Activated CD4-positive, CD25-positive, alpha-beta regulatory T cell (primary cell): ENCODE measurements around the gene CHSY1.
A peak's percentile ranks its signal among the peaks of the same experiment; 100 is the strongest.

Source experiments
- DNase-seq, 4 experiments: peaks; one replicate each; lab custom pipeline; 2025; lab: John Stamatoyannopoulos, UW

CHSY1 gene

DNA sequence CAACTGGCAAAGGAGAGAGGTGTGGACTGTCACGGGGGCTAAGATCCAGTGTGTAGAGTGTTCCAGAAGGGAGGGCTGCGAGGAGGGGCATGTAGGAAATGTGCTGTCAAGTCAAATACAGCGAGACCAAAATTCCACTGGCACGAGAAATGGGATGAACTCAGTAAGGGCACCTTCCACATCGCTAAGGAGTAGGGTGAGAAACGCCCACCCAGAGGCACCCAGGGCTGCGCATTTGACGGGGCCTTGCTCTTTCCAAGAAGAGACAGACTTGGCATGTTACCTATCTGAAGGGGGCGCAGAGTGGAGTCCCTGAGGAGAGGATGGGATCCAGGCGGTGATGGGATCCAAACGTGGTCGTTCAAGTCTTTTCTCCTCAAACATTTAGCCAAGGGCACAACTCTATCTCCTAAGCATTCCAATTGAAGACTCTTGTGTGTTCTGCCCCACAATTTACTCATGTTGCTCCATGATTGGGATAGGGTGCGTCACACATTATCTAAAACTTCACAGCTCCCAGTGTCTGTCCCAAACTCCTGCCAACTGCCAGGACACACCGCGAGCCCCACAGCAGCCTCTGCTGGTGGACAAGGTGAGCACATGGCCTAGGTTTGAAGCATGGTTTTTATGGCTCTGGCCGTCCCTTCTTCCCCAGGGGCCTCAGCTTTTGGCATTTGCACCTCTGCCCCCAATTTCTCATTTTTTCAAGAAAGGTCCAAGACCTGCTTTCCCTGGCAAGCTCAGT, 17.8 kb upstream of the CHSY1 start:
- DNase-seq = no peak

- no peak for DNase-seq
These were observed 15.7 kb upstream of the CHSY1 start for GRCh38 chr15:101267320-101268104.

DNA sequence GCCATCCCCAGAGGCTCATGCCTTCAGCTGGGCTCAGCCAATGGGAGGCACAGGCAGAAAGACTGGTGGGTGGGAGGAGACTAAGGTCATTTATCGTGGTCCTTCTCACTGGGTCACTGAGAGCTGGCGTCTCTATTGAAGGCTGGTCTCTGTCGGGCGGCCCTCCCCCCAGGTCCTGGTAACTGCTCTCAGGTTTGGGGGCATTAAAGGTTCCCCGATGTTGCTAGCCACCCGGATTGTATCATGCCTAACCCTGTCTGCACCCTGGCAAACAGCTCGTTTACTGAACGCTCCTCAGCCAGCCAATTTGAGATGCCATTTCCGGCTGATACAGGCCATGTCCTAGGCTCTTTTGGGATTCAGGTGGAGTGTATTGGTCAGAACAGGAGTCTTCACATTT, 14.9 kb upstream of the CHSY1 start:
- no peak for DNase-seq

DNA sequence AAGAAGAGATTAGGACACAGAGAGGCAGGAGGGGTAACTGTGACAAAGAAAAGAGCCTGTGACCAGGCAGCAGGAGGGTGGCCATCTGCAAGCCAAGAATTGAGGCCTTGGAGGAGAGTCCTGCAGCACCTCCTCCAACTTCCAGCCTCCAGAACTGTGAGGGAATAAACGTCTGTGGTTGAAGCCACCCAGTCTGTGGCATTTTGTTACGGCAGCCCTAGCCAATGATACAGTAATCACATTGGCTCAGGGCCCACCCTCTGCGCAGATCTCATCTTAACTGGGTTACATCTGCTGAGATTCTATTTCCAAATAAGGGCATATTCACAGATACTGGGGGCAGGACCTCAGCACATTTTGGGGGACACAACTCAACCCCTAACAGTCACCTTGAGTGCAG, 14.2 kb upstream of the CHSY1 start:
- no peak for DNase-seq

GRCh38 chr15:101264911-101265641, 13.2 kb upstream of the CHSY1 start:
- no peak for DNase-seq

- DNase-seq = no peak
These were observed 12.2 kb upstream of the CHSY1 start for GRCh38 chr15:101264011-101264410.

DNA sequence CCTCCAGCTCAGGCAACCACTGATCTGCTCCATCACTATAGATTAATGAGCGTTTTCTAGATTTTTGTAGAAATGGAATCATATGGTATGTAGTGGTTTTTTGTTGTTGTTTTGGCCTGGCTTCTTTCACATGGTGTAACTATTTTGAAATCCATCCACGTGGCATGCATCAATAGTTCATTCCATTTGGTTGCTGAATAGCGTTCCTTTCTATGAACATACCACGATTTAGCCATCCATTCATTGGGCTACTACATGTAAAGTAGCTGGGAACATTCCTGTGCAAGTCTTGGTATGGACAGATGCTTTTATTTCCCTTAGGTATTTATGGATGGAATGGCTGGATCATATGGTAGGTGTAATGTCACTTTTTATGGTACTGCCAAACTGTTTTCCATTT, 10.7 kb upstream of the CHSY1 start:
- no peak for DNase-seq

- DNase-seq = peak in 2 of 4 experiments; percentile 3 to 14
These were observed 6.6 kb upstream of the CHSY1 start for GRCh38 chr15:101258238-101259144.

GRCh38 chr15:101256757-101257156, 4.9 kb upstream of the CHSY1 start:
- no peak for DNase-seq

DNA sequence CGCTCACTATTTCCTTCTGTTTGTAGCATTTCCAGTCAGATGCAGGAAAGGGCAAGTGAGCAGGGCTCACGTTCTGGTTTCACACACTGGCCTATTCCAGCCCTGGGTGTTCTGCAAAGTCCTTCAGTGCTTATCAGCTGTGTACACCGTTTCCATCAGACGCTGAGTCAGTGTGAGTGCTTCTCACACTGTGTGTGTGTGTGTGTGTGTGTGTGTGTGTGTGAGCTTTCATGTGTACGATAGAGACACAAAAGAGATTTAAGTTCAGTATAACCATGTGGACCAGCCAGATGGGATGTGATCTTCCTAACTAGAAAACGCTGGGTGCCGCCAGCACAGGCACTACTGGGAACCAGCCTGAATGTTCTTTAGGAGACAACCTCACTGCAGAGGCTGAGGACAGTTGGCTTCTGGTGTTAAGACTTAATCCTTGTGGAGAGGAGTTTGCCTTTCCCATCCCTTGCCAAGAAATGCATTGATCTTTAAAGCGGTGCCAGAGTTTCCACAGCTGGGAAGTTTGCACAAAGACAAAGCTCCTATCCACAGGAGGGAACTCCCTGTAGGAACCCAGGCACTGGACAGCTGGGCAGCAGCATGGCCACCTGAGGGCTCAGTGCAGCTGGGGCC, 3.9 kb upstream of the CHSY1 start:
- DNase-seq = no peak

- DNase-seq = no peak
These were observed 3.2 kb upstream of the CHSY1 start for GRCh38 chr15:101255051-101255395.

GRCh38 chr15:101254157-101255050, 2.6 kb upstream of the CHSY1 start:
- DNase-seq = no peak

DNA sequence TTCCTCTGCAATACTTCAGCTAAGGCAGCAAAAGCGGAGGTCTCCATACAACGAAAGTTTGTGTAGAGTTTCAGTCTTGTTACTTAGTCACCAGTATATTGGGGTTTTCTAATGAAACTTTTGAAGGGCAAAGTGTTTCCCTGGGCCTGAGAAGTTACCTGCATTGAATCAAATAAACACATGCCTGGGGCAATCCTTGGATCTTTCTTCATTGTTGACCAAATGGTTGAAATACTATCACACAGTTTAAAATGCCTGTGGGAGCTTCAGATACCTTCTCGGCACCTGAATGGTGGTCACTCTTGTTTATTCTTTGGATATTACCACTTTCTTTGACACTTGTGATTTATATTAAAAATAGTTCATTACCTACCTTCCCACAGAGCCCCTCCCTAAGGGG, 988 bp upstream of the CHSY1 start:
- DNase-seq = no peak

DNA sequence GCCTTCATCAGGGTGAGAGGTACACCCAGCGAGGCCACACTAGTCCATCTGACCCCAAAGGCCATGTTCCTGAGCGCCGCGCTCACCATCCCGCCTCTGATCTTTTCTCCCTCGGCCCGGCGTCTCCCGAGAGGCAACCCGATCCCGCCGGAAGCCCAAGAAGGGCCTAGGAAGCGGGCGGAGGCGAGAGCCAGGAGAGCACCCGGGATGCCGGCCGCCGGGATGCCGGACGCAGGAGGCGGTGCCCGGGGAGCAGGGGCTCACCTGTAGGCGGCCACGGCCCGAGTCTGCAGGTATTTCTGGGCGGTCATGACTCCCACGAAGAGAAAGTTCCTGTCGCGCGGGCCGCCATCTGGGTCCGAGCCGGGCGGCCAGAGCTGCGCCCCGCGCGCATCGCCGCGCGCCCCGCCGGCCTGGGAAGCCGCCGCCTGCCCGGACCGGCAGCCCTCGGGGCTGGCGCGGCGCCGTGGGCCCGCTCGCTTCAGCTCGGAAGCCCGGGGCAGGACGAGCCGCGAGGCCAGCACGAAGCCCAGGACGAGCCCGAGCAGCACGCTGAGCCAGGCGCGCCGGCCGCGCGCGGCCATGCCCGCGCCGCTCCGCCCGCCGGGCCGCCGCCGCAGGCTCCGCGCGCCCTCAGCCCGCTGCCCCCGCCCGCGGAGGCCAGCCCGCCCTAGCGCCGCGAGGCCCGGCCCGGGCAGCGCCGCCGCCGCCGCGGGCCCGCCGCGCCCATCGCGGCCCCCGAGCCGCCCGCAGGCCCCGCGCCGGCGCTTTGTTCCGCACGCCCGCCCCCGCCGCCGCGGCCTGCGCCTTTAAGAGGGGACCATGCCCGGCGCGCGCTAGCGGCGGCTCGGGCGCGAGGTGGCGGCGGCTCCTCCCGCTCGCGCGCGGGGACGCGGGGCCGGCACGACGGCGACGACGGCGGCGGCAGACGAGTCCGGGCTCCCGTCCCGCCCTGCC, 697 bp downstream of the CHSY1 start:
- peak in 1 of 4 experiments; percentile 41 for DNase-seq

- DNase-seq = no peak
These were observed 1.5 kb downstream of the CHSY1 start for GRCh38 chr15:101250341-101250831.

- DNase-seq = no peak
These were observed 3.6 kb downstream of the CHSY1 start for GRCh38 chr15:101248274-101248673.

DNA sequence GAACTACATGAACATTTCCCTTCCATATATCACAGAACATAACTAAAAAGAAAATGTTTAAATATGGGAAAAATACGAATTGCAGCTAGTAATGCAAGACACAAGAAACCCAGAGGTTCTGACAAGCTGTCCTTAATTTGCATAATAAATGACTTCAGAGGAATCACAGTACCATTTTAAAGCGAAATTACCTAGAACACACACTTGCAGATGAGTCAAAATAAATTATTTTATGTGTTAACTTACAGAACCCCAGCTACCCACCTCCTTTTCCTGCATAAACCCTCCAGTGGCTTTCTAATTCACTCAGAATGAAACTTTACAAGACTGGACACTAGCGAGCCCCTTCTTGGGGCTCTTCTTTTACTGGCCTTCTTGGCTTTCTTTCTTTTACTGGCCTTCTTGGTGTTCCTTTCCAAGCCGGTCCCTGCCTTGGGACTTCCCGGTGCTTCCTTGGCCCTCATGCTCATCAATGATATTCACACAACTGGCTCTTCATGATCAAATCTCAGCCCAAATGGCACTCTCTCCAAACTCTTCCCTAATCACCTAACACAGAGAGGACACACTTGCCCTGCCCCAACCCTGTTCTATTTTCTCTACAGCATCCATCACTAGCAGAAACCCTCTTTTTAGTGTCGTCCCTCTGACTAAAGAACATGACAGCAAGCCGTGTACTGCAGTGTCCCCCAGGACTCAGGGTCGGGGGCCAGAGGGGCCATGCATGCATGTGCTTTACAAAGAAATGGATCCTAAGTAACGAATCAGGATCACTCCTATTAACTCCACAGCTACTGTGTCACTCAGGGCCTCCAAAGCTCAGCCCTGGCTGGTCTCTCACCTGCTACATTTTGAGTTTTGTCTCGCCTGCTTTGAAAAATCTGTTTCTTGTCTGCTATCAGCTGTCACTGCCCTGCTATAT, 4.8 kb downstream of the CHSY1 start:
- DNase-seq = no peak

- DNase-seq = no peak
These were observed 5.5 kb downstream of the CHSY1 start for GRCh38 chr15:101246391-101246790.
